Bone marrow (tissue), 2 donors: ENCODE data around the gene ATP5MG.
A peak's percentile ranks its signal among the peaks of the same experiment; 100 is the strongest.
"Not testable (repeated sequence)": the region's sequence is repeated elsewhere in the genome, so short reads cannot be mapped to it uniquely, and the experiment has no call there.

Experiments
- DNase-seq, 2 donors: peaks; one replicate each; lab custom pipeline; 2025; lab: John Stamatoyannopoulos, UW

The ATP5MG gene, protein sequence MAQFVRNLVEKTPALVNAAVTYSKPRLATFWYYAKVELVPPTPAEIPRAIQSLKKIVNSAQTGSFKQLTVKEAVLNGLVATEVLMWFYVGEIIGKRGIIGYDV

DNA sequence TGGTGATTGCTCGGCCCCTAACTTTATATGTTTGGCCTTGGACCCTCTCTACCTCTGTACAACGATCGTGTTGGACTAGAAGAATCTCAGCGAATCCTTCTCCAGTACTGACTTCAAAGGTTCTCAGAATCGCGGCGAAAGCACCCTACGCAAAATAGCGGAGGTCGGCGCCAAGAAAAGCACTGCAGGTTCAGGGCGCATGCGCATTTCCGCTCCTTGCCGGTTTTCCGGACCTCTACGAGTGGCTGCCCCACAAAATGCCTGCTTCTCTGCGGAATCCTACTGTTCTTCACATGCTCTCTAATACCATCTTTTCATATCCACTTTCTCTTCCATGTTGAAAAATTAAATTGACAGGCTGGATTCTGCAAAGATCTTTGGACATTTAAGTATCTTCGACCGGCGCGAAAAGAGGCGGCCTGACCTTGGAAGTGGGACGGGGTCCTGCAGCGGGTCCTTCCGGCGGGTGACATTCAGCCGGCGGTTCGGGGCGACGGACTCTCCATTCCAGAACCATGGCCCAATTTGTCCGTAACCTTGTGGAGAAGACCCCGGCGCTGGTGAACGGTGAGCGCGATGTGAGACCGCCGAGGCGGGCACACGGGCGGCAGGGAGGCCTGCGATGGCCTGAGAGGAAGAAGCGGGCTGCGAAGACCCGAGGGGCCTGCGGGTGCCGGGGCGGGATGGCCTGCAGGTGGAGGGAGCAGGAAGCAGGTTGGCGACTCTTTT, at the start of gene ATP5MG:
Gene ATP5MG, plus strand, starts transcription at position 456 of the 729 bp plus-strand sequence. Its CDS starts 60 bp downstream, at position 516.
- peak; percentile 93 for DNase-seq

DNA sequence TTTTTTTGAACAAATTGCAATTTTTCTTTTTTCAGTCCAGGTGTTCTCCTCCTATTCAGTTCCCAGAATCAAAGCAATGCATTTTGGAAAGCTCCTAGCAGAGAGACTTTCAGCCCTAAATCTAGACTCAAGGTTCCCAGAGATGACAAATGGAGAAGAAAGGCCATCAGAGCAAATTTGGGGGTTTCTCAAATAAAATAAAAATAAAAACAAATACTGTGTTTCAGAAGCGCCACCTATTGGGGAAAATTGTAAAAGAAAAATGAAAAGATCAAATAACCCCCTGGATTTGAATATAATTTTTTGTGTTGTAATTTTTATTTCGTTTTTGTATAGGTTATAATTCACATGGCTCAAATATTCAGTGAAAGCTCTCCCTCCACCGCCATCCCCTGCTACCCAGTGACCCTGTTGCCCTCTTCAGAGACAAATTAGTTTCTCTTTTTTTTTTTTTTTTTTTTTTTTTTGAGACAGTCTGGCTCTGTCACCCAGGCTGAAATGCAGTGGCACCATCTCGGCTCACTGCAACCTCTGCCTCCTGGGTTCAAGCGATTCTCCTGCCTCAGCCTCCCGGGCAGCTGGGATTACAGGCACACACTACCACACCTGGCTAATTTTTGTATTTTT, 48.2 kb upstream of the ATP5MG start:
- DNase-seq = peak in 1 of 2 donors; percentile 14

DNA sequence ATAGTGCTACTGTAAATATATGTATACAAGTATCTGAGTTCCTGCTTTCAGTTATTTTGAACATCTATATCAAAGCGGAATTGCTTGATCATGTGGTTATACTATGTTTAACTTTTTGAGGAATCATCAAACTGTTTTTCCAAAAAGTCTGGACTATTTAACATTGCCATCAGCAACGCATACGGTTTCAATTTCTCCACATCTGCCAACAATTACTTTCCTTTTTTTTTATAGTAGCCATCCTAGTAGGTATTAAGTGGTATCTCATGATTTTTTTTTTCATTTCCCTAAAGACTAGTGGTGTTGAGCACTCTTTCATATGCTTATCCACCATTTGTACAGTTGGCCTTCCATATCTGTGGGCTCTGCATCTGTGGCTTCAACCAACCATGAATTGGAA, 43.3 kb upstream of the ATP5MG start:
- no peak for DNase-seq

DNA sequence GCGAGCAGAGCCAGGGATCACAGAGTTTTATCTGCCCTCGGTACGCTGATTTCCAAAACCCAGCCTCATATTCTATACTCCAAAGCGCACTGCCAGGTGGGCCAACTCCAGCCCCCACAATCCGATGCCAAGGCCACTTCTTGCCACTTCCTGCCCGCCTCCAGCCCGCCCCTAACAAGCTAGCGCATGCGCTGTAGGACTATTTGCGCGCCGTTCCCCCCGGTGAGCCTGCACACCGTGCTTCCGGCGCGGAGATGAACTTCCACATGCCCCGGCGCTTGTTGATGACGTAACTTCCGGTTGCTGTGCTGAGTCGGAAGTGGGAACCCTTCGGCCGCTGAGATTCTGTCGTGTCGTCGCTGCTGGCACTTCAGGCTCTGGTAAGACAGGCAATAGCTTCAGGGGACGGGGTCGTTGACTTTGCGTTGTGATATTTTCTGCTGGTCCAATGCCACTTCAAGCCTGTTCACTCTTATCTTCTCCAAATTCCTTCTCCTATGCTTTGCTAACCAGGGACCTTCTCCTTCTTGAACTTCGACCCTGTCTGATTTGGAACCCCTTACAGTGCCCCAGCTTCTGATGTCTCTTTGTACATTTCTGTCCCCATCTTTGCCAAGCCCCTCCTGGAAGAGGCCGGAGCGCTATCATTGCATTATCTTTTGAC, 42.0 kb upstream of the ATP5MG start, which contains the start of gene UBE4A:
Gene UBE4A, plus strand, starts transcription at position 306 of the 664 bp plus-strand sequence. CDS start 5,481 bp downstream, outside the sequence.
- DNase-seq = peak; percentile 89

DNA sequence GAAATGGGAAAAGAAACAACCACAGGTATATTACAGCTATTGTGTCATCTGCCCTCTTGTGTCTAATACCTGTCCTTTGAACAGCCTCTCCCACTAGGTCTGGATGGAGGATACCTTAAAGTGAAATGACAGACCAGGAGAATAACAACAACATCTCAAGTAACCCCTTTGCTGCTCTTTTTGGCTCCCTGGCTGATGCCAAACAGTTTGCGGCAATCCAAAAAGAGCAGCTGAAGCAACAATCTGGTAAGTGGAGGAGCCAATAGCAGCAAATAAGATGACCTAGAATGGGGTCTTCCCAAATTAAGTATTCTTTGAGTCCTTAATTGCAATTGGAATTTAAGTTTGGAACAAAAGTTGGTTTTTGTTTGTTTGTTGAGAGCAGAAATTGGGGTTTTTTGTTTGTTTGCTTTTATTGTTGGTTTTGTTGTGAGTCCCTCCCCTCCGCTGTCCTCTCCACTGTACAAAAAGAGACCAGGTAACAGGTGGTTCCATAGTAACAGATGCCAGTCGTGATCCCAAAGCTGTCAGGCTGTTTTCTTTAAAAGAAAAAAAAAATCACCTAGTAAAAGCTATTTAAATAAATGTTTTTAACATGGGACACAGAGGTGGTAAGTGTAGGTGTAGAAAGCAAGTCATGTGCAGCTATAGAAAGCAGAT, 36.3 kb upstream of the ATP5MG start:
- no peak for DNase-seq

DNA sequence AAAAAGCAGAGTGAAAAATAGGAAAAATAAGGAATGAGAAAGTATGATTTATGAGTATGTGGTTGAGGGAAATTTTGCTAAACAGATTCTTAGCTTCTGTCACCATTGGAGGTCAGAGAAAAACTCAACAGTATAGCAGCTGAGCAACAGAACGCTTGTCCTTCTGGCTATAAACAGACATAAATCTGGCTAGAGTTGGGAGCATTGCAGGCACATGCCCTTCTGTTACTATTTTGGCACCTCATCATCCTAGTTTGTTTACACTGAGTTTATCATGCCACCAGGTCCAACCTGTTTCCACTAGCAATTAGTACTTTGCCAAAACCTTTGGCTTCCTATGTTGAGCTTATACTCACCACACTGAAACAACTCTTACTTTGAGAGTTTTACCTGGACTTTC, 35.1 kb upstream of the ATP5MG start:
- no peak for DNase-seq

DNA sequence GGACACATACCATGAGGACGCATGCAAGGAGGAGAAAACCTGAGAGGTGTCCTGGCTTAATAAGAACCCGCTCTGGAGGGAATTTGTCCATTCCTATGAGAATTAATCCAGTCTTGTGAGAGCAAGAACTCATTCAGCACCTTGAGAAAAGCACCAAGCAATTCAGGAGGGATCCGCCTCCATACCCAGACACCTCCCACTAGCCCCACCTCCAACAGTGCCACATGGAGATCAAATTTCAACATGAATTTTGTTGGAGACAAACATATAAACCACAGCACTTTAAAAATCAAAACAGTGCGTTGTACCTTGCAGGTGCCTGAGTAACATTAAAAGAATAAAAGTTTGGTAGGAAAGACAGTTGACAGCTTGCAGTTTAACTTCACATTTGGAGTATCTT, 30.6 kb upstream of the ATP5MG start:
- no peak for DNase-seq

DNA sequence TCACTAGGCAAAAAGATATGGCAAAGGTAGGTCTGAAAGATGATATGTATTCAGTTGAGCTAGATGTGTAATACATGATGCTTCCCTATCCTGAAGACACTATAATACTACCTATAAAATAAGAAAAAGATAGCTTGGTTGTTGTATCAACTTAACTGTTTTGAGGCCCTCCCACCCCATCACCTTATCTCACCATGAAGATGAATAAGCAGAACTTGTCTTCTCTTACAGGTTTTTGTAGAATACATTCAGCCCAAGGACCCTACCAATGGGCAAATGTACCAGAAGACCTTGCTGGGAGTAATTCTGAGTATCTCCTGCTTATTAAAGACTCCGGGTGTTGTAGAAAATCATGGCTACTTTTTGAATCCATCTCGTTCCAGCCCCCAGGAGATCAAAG, 28.1 kb upstream of the ATP5MG start:
- no peak for DNase-seq

DNA sequence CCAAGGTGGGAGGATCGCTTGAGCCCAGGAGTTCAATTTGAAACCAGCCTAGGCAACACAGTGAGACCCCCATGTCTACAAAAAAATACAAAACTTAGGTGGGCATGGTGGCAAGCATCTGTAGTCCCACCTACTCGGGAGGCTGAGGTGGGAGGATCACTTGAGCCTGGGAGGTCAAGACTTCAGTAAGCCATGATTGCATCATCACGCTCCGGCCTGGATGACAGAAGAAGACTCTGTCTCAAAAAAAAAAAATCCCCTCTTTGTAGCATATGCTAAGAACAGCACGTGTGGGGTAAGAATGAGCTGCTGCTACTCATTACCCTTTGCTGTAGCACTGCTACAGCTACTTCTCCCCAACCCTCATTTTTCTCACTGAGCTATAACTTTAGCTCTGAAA, 27.5 kb upstream of the ATP5MG start:
- DNase-seq = no peak

DNA sequence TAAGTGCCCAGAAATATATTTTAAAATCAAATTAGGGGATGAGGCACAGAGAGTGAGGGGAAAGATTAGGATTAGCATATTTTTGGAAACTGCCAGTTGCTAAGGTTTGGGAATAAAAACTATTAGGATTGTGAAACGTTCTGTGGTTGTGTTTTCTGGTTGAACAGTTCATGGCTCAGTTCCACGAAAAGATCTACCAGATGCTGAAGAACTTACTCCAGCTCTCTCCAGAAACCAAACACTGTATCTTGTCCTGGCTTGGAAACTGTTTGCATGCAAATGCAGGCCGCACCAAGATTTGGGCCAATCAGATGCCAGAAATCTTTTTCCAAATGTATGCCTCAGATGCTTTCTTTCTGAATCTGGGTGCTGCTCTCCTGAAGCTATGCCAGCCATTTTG, 26.7 kb upstream of the ATP5MG start:
- DNase-seq = no peak

DNA sequence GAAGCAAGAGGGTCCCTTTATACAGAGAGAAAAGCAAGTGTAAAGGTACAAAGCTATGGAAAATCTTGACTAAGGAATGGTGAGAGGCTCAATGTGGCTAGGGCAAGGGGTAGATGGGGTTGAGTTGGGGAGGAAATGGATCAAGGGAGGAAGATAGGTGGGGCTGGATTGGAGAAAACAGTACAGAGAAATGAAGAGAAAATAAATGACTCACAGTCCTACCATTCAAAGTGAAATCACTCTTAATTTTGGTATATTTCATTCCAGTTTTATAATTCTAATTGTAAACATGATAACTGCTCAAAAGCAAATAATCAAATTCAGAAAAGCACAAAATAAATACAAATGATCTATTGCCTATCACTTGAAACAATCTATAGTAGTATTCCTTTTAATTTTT, 25.4 kb upstream of the ATP5MG start:
- DNase-seq = no peak

DNA sequence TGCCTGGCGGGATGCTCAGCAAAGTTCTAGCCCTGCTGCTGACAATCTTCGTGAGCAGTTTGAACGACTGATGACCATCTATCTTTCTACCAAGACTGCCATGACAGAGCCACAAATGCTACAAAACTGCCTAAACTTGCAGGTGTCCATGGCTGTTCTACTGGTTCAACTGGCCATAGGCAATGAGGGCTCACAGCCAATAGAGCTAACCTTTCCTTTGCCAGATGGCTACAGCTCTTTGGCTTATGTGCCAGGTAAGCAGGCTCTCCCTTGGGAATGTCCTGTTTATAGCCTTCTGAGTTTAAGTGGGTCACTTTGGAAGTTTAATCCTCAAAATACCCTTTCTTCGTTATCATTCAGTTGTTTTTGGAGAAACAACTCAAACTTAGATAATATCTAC, 21.9 kb upstream of the ATP5MG start:
- DNase-seq = no peak

DNA sequence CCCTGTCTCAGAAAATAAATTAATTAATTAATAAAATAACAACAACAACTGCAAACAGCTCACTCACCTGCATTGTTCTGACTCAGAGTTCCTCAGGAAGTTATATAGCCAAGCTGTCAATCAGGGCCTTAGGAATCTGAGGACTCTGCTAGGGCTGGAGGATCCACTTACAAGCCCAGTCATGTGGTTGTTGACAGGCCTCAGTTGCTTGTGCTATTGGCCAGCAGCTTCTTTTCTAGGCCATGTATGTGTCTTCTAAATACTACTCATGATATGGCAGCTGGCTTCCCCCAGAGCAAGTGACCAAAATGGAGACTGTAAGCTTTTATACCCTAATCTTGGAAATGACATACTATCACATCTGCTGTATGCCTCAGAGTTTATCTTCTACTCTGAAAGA, 20.8 kb upstream of the ATP5MG start:
- DNase-seq = no peak

DNA sequence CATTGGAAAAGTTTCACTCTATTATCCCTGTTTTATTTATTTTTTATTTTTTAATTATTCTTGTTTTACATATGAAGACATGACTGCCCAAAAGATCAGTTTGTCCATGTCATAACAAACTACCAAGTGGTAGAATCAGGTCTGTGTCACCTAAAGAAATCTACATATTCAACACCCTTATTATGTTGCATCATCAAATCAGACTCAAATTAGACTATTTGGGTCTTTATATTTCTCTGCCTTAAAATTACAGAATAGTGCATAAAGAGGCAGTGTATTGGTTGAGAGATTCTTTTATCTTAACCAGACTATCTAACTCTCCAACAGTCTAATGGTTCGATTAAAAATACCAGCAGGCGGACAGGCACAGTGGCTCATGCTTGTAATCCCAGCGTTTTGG, 18.5 kb upstream of the ATP5MG start:
- DNase-seq = no peak

DNA sequence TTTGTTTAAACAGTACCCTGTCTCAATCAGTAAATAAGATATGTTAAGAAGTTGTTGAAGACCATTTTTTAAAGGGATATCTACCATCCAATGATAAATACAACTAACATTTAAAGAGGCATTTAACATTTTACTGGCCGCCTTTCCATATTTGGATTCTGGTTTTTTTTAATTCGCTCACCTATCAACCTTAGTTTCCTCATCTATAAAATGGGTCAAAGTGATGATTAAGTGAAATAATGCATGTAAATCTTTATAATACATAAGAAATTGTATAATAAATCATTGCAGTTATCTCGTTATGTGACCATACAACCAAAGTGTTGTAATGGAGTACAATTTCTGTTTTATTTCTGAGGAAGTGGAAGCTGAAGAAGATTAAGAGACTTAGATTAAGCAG, 17.7 kb upstream of the ATP5MG start:
- no peak for DNase-seq

DNA sequence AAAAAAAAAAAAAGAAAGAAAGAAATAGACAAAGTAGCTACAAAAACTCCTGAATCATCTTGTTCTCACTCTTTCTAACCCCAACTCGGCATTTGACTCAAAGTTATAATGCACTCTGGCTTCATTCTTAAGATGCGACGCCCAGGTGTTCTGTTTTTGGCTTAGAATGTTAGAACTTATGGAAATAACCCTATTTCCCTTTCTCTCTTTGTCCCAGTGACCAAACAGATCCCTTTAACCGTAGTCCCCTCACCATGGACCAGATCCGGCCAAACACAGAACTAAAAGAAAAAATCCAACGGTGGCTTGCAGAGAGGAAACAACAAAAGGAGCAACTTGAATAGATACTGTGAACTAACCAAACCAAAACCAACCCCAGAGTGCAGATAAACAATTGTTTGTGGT, 5.3 kb upstream of the ATP5MG start:
- no peak for DNase-seq

DNA sequence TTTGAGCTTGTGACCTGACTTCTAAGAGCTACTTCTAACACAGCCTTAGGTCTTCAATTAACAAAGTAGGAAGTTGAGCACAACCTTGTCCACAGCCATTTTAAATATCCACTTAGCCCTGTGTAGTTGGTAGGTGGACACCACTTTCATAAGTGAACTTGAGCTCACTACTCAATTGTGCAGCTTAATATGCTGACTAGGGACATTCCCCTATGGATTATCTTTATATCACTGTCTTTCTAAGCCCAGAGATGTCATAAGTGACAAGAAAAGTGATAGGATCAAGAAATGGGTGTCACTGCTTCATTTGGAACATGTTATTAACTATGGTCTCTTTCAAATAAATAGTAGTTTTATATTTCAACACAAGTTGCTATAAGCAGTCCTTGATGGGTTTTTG, 4.0 kb upstream of the ATP5MG start:
- DNase-seq = no peak

DNA sequence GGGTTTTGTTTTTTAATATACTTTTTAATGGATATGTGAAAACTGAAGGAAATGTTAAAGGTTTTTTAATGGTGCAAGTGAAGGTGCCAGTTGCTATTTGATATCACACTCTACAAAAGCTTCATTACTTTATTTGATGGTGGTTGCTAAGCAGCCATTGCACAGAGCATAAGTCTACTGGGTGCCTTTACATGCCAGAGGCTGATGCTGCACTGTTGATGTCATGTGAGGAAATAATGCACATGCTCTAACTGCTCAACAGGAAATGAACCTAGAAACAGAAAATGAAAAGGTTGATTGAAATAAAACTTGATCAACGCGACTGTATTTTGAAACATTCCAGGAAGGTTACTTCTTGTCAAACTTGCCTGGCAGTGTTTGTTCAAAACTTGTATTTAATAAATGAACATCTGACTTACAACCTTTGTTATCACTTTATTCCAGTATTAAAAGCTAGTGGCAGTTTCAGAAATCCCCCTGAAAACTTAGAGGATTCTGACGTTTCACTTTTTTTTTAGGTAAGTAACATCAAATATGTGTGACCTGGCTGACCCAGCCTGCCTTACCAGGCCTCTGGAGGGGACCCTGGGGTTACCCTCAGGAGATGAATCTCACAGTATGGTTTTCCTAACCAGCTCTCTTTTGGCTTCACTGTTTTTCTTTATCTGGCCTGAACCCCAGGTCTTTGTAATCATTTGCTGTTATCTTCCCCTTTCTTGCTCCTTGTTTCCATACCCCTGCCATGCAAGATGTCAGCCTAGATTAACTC, 2.4 kb upstream of the ATP5MG start:
- DNase-seq = no peak

DNA sequence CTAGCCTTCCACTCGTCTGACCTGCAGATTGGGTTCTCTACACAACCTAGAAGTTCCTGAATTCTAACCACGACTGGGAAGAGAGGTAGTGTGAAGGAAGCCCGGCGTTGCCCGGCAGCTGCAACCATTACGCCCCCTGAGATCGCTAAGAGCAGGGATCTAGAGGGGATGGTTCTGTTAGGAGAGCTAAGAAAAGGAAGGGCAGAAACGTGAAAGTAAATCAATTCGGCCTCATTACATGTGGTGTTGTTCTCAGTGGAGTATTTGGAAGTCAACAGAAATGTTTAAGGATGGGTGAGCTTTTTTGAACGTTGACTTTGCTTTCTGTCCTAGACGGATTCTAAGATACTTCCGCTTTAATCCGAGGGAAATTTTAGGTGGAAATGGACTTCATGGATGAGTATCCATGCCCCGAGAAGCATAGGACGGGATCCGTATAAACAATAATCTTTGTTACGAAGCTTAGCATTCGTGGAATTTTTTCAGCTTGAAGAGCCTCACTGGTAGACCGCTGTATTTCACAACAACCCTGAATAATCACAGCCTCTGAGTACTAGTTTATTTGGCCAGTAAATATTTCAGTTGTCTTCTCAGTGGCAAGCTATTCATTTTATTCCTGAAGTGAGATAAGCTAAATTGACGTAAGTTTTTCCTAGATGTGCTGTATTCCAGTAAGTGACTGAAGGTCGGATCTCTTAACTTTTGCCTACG, 629 bp downstream of the ATP5MG start:
- DNase-seq = no peak

DNA sequence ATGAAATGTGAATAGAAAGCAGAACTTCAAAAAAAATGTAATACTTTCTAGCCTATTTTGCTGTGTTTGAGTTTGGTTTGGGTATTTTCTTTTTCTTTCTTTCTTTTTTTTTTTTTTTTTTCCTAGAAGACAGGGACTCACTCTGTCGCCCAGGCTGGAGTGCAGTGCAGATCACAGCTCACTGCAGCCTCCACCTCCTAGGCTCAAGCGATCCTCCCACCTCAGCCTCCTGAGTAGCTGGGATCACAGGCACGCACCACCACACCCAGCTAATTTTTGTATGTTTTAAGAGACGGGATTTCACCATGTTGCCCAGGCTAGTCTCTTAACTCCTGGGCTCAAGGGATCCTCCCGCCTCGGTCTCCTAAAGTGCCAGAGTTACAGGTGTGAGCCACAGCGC, 1.2 kb downstream of the ATP5MG start:
- DNase-seq = not testable (repeated sequence)

DNA sequence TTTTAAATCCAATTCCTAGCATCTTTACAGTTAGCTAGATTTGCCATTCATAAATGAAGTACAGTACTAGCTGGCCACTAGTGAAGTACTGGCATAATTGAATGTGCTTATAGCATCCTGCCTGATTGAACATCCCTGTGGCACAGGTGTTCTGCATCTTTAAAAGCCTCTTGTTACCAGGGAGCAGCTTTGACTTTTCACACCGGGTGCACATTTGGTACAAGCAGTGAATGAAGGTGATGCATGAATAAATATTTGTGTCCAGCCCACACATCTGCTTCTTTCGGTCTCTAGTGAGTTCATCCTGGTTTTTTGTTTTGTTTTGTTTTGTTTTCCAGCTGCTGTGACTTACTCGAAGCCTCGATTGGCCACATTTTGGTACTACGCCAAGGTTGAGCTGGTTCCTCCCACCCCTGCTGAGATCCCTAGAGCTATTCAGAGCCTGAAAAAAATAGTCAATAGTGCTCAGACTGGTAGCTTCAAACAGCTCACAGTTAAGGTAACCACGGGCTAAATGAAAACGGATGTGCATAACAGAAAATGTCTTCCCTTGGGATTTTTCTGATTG, 5.3 kb downstream of the ATP5MG start:
- no peak for DNase-seq
